Activated CD8-positive, alpha-beta T cell treated with anti-CD3 and anti-CD28 coated beads, Interleukin-2, amount 10 ng/mL, durations not matched to agents 7 days and 5 days (primary cell): ENCODE results near the gene PXMP4. TPM values are rescaled to one million over a fixed set of nuclear protein-coding genes. Genes with fewer than 3 reads are reported as not detected.
A peak's percentile ranks its signal among the peaks of the same experiment; 100 is the strongest.

Experiments
- ATAC-seq: fragments of 150-1000 bp; cut with Tn5 transposase; one replicate; pipeline ENCODE4 v1.10.0; 2021; ENCODE audit warnings: moderate library complexity
- CTCF ChIA-PET: fragments of 350-600 bp; sonication (Branson Sonifier 250); formaldehyde crosslinking; loops from one replicate; lab custom pipeline; 2021; ENCODE audit warnings: antibody characterized with exemption; lab: Charles Lee
- POLR2A ChIA-PET: fragments of 350-600 bp; sonication (Branson Sonifier 250); formaldehyde crosslinking; loops from one replicate; lab custom pipeline; 2021; ENCODE audit warnings: antibody characterized with exemption; lab: Charles Lee
- DNase-seq: peaks from one replicate; pipeline ENCODE4 v3.0.0-alpha.2; 2020
- H3K27ac Mint-ChIP-seq: one replicate; pipeline ENCODE4 v1.8.0; 2021; ENCODE audit warnings: mild to moderate bottlenecking, mixed read lengths
- H3K27me3 Mint-ChIP-seq: one replicate; pipeline ENCODE4 v1.8.0; 2021; ENCODE audit warnings: low read depth, mixed read lengths
- H3K36me3 Mint-ChIP-seq: one replicate; pipeline ENCODE4 v1.8.0; 2021; ENCODE audit warnings: low read depth, mixed read lengths
- H3K4me1 Mint-ChIP-seq: one replicate; pipeline ENCODE4 v1.8.0; 2021; ENCODE audit warnings: low read depth, mixed read lengths
- H3K4me3 Mint-ChIP-seq: one replicate; pipeline ENCODE4 v1.8.0; 2021; ENCODE audit warnings: mild to moderate bottlenecking, mixed read lengths
- H3K9me3 Mint-ChIP-seq: one replicate; pipeline ENCODE4 v1.8.0; 2022; ENCODE audit warnings: mixed read lengths; ENCODE audit not compliant: insufficient read depth
- total RNA-seq, 2 experiments: library from RNA; stranded (reverse); gene quantifications; one replicate each; pipeline ENCODE4 v1.2.3, GENCODE V29; 2021

The PXMP4 gene
- total RNA-seq, 2 experiments from 2014 or later, result 17.1 to 17.7 TPM

DNA sequence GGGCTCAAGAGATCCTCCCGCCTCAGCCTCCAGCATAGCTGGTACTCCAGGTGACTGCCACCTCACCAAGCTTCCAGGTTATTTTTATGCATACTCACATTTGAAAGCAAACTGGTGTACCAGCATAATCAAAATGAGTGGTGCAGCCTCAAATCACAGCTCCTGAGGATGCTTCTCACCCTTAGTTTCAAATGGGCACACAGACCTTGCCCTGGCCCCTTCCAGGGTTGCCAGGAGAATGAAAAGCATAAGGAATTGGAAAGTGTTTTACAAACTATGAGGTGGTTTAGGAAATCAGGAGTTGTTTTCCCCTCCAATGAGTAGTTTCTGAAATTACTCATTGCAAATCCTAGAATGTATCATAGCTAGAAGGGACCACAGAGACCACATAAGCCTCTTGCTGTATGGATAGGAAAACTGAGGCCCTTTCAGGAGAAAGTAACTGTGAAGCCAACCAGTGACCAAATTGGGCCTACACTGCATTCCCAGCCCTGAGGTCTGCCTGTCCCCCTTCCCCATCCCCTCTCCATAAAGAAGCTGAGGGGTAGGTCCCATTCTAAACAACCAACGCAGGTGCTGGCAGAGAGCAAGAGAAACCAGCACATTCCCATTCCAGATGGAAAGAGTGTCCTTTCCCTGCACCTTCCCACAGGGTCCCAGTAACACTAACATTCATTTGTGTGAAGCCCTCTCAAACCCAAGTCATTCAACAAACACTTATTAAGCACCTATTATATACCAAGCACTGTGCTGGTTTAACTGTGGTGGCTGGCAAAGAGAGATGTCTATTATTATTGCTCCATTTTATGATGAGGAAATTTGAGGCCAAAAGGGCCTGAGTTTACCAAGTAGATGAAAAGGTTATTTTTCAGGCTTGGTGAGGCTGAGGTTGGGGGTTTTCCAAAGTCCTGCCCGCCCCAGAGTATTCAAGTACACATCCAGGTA lies 31.8 kb downstream of the PXMP4 start:
- DNase-seq, result no peak
- POLR2A ChIA-PET, result interaction anchor here (0.7 to 10.7 kb wide), 10 partner anchors 9 to 424 kb away, joined by 3 to 148 read pairs (median 6); partner anchors contain the start of genes ACTL10, C20orf144, EIF2S2 and PXMP4
- H3K4me3 Mint-ChIP-seq, result no peak overlapping the region

DNA sequence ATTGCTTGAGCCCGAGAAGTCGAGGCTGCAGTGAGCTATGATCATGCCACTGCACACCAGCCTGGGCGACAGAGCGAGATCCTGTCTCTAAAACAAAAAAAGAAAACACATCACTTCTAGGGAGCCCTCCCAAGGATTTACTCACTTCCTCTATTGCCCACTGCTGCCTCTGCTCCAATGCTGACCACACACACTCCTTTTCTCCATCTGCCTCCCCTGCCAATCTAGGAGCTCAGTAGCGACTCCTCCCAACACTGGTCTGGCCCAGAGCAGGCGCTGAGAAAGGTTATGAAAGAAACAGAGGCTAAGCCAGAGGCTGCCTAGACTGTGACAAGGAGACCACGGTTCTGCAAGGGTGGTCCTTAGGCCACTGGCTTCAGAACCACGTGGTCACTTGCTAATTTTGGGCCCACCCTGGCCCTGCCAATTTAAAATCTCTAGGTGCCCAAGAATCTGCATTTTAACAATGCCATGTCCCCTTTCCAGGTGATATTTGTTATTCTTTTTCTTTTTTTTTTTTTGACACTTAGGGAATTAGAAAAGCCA lies 32.7 kb downstream of the PXMP4 start:
- POLR2A ChIA-PET, result interaction anchor here (0.6 to 10.7 kb wide), 8 partner anchors 20 to 425 kb away, joined by 3 to 148 read pairs (median 4); partner anchors contain the start of genes ACTL10, C20orf144, CBFA2T2 and EIF2S2
- peak overlapping the region; percentile 64 for H3K27ac Mint-ChIP-seq
- ATAC-seq (no peak), DNase-seq (no peak)
- no peak overlapping the region for H3K4me3 Mint-ChIP-seq
- peaks cover 21% of the 10 kb centered on the region for H3K36me3 Mint-ChIP-seq
- H3K4me1 Mint-ChIP-seq, result peaks cover 84% of the 10 kb centered on the region
- H3K27me3 Mint-ChIP-seq, result no peaks in the 10 kb centered on the region
- H3K9me3 Mint-ChIP-seq, result no peaks in the 10 kb centered on the region
- CTCF ChIA-PET, result interaction anchor here (0.8 to 2.4 kb wide), 5 partner anchors 10 to 32 kb away, joined by 3 to 12 read pairs (median 9); partner anchors contain the start of gene PXMP4

More for the DNA sequence above, 31.8 kb downstream of the PXMP4 start:
- Mint-ChIP-seq H3K9me3 (no peaks in the 10 kb centered on the region), H3K27ac (peak overlapping the region; percentile 96), H3K4me1 (peaks cover 76% of the 10 kb centered on the region), H3K36me3 (peaks cover 13% of the 10 kb centered on the region), H3K27me3 (no peaks in the 10 kb centered on the region)
- no peak for ATAC-seq
- CTCF ChIA-PET, result interaction anchor here (1.1 to 3.1 kb wide), 6 partner anchors 9 to 123 kb away, joined by 3 to 12 read pairs (median 10); partner anchors contain the start of genes CHMP4B and PXMP4

DNA sequence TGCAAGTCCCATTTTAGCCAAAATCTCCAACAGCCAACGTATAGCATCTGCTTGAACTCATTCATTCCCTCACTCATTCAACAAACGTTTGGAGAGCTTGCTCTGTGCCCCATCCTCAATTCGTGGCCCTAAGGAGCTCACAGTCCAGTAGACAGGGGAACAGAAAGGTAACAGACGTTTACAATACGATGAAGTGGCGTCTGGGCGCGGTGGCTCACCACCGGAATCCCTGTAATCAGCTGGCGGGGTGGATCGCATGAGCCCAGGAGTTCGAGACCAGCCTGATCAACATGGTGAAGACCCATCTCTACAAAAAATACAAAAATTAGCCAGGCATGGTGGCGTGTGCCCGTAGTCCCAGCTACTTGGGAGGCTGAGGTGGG lies 33.1 kb downstream of the PXMP4 start:
- H3K27me3 Mint-ChIP-seq, result no peaks in the 10 kb centered on the region
- peaks cover 26% of the 10 kb centered on the region for H3K36me3 Mint-ChIP-seq
- ChIA-PET POLR2A (interaction anchor here (0.6 to 10.7 kb wide), 7 partner anchors 20 to 425 kb away, joined by 3 to 148 read pairs (median 5); partner anchors contain the start of genes ACTL10, C20orf144, CBFA2T2 and EIF2S2), CTCF (interaction anchor here (0.8 to 2.4 kb wide), 5 partner anchors 11 to 33 kb away, joined by 3 to 12 read pairs (median 9); partner anchors contain the start of gene PXMP4)
- H3K9me3 Mint-ChIP-seq, result no peaks in the 10 kb centered on the region
- no peak for ATAC-seq
- peak overlapping the region; percentile 84 for H3K27ac Mint-ChIP-seq
- no peak for DNase-seq
- H3K4me1 Mint-ChIP-seq, result peaks cover 86% of the 10 kb centered on the region
- peak overlapping the region; percentile 66 for H3K4me3 Mint-ChIP-seq

DNA sequence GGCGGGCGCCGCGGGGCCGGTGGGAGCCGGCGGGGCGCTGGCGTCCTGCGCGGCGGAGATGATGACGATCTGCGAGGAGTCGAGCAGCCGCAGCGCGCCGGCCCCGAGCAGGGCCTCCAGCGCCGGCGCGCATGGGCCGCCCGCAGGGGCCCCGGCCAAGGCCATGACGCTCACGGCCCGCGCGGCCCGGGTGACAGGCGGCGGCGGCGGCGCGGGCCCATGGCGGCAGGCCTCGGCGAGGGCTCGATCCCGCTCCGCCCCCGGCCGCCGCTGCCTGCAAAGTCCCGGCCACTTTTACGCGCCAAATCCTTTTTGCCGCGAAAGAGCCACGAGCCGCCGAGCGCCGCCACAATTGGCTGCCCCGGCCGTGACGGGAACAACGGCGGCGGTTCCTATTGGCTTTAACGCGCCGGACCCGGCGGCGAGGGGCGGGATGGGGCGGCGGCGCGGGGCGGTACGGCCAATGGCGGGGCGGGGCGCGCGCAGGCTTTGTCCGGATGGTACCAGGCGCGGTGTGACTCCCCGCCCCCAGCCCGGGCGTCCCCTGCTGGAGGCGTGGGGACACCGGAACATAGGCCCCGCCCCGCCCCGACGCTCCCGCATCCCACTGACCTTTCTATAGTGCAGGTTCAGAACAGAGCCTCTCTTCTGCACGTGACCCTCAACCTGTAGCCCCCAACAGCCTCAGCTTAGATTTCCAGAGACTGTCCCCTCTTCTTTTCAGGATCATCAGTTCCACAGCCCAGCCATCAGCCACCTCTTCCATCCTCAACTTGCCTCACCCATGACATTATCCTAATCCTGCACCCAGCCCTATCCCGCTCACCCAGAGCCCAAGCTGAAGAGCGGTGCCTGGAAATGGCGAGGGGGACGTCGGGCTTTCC lies 33.8 kb downstream of the PXMP4 start, which contains the start of gene E2F1:
E2F1 (minus strand) TSS at position 286 of the 884 bp plus-strand sequence; CDS start at position 165, 121 bp downstream.
- ChIA-PET POLR2A (interaction anchor here (0.9 to 10.7 kb wide), 6 partner anchors 12 to 426 kb away, joined by 3 to 148 read pairs (median 9); partner anchors contain the start of genes ACTL10, C20orf144, CBFA2T2 and EIF2S2), CTCF (interaction anchor here (0.8 to 8.7 kb wide), 7 partner anchors 11 to 46 kb away, joined by 3 to 126 read pairs (median 9); partner anchors contain the start of genes ACTL10, C20orf144, PXMP4 and ZNF341)

DNA sequence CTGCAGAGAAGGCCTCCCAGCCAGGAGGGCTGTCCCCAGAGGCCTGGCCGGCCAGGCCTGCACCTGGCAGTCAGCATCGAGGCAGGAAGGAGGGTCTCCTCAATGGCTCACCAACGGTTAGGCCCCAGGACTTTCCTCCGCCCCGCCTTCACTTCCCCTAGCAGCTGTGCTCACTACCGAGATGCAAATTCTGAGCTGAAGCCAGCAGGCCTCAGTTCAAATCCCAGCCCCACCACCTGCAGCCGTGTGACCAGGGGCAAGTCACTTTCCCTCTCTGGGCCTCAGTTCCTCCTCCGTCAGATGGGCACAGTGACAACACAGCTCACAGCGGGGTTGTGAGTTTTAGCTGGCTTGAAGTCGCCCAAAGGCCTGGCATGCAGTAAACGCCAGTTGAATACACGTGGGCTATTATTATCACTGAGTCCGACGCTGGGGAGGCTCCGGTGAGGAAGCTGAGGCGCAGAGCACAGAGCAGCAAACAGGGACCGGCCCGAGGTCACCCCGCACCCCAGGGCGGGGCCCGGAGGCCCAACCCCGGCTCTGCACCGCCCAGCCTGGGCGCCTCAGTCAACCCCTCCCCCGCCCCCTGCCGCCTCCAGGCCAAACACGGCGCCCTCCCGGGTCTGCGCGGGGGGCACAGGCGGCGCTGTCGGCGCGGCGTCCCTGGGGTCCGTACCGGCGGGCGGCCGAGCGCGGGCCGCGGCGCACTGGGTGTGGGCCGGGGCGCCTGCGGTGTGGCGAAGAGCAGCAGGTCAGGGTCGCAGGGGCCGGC lies 34.6 kb downstream of the PXMP4 start:
- DNase-seq (peak; percentile 78), ATAC-seq (peak; percentile 56)
- Mint-ChIP-seq H3K36me3 (peaks cover 38% of the 10 kb centered on the region), H3K9me3 (no peaks in the 10 kb centered on the region), H3K4me3 (peak overlapping the region; percentile 94), H3K27me3 (no peaks in the 10 kb centered on the region), H3K27ac (peak overlapping the region; percentile 93), H3K4me1 (peaks cover 89% of the 10 kb centered on the region)
- ChIA-PET POLR2A (interaction anchor here (0.6 to 10.7 kb wide), 6 partner anchors 11 to 113 kb away, joined by 3 to 148 read pairs (median 9); partner anchors contain the start of genes ACTL10, C20orf144, NECAB3 and PXMP4), CTCF (interaction anchor here (1.0 to 8.7 kb wide), 3 partner anchors 18 to 46 kb away, joined by 3 to 126 read pairs (median 5); partner anchors contain the start of genes ACTL10, C20orf144, PXMP4 and ZNF341)

More for the DNA sequence above, 33.8 kb downstream of the PXMP4 start, which contains the start of gene E2F1:
- Mint-ChIP-seq H3K27me3 (no peaks in the 10 kb centered on the region), H3K27ac (peak within 1 kb of the TSS; percentile 93), H3K36me3 (peaks cover 30% of the 10 kb centered on the region), H3K4me3 (peak within 1 kb of the TSS; percentile 94), H3K9me3 (no peaks in the 10 kb centered on the region), H3K4me1 (peaks cover 89% of the 10 kb centered on the region)
- DNase-seq (peak; percentile 97), ATAC-seq (peak; percentile 91)

DNA sequence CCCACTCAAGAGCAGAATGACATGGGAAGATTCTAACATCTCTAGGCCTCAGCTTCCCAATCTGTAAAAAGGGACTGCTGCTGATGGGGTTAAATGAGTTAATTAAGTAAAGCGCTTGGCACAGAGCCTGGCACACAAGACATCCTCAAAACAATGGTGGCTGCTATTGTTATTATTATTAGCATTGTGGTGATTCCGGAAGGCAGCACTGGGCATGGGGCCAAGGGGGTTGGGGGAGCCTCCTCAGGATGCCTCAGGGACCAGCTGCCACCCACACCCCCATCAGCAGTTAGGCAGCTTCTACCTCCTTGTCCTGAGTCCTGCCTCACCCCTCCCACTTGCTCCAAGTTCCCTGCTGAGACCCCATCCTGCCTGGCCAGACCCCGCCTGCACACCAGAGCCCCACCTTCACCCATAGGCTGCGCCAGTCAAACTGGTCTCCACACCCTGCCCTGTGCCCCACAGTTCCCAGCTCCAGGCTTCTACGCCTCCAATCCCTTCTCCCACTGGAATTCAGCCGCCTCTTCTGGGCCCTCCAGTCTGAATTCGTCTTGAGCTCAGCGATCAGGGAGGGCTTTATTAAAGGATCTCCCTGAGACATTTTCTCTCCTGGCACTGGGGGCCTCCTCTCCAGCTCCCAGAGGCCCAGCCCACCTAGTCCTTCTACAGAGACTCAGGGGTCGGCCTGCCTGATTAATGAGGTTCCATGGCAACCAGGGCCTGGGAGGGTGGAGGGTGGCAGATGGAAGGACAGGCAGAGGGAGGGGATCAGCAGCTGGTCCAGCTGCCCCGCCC lies 35.4 kb downstream of the PXMP4 start:
- ATAC-seq (no peak), DNase-seq (no peak)
- Mint-ChIP-seq H3K27me3 (no peaks in the 10 kb centered on the region), H3K36me3 (peaks cover 40% of the 10 kb centered on the region), H3K4me1 (peaks cover 89% of the 10 kb centered on the region), H3K9me3 (no peaks in the 10 kb centered on the region), H3K4me3 (peak overlapping the region; percentile 94), H3K27ac (peak overlapping the region; percentile 93)
- POLR2A ChIA-PET, result interaction anchor here (1.1 to 10.7 kb wide), 5 partner anchors 10 to 47 kb away, joined by 3 to 148 read pairs (median 13); partner anchors contain the start of genes ACTL10, C20orf144, NECAB3 and PXMP4
- CTCF ChIA-PET, result interaction anchor here (1.0 to 8.7 kb wide), 3 partner anchors 18 to 47 kb away, joined by 3 to 126 read pairs (median 5); partner anchors contain the start of genes ACTL10, C20orf144, PXMP4 and ZNF341

DNA sequence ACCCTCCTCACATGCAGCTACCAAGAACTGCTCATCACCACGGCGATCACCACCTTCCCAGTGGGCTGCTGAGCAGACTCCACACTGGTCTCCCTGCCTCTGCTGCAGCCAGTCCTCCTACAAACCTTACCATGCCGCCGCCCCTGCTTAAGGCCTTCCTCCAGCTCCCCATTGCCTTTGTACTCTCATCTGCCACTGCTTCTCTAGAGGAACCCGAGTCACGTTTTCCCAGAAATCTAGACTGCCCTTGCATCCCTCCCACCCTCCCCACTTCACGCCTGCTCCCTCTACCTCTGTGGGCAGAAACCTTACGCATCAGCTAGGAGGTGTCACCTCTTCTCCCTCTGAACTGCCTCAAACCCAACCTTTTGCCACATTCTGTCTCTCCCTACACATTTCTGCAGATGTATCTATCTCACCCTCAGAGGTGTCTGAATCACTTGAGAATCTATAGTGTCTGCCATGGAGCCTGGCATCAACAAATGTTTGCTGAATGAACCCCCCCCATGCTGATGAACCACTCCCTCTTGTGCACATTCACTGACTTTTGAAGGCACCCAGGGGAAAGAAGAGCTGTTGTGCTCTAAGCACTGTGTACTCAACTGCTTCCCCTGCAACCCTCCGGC lies 38.3 kb downstream of the PXMP4 start:
- ATAC-seq (no peak), DNase-seq (no peak)
- peaks cover 77% of the 10 kb centered on the region for H3K4me1 Mint-ChIP-seq
- CTCF ChIA-PET, result interaction anchor here (8.7 kb wide), 1 partner anchor 15 kb away, joined by 126 read pairs; the partner anchor contains the start of genes ACTL10 and C20orf144
- POLR2A ChIA-PET, result interaction anchor here (1.1 to 10.7 kb wide), 5 partner anchors 8 to 431 kb away, joined by 3 to 148 read pairs (median 3); partner anchors contain the start of genes ACTL10, C20orf144 and ZNF341
- H3K27me3 Mint-ChIP-seq, result no peaks in the 10 kb centered on the region
- H3K27ac Mint-ChIP-seq, result peak overlapping the region; percentile 83
- no peaks in the 10 kb centered on the region for H3K9me3 Mint-ChIP-seq
- H3K36me3 Mint-ChIP-seq, result peaks cover 66% of the 10 kb centered on the region
- H3K4me3 Mint-ChIP-seq, result peak overlapping the region; percentile 2

DNA sequence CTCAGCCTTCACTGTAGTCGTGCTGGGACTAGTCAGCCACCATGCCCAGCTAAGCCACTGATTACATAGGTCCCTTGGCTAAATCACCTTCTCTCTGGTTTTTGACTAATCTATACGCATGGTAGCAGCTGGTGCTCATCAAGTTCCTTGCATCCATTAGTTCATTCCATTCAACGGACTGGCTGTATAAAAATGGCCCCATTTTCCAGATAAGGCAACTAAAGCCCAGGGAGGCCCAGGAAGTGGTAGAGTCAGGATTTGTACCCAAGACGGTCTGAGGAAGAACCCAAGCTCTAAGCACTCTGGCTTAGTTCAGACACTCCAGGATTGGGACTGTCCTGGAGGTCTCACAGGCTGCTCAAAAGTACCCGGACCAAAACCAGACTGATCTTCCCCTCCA lies 38.8 kb downstream of the PXMP4 start:
- Mint-ChIP-seq H3K36me3 (peaks cover 70% of the 10 kb centered on the region), H3K4me1 (peaks cover 76% of the 10 kb centered on the region), H3K9me3 (no peaks in the 10 kb centered on the region), H3K27ac (peak overlapping the region; percentile 83), H3K4me3 (peak overlapping the region; percentile 2), H3K27me3 (no peaks in the 10 kb centered on the region)
- ATAC-seq, result no peak
- ChIA-PET POLR2A (interaction anchor here (1.1 to 10.7 kb wide), 6 partner anchors 8 to 431 kb away, joined by 3 to 148 read pairs (median 3); partner anchors contain the start of genes ACTL10, C20orf144, EIF2S2 and ZNF341), CTCF (interaction anchor here (8.7 kb wide), 1 partner anchor 14 kb away, joined by 126 read pairs; the partner anchor contains the start of genes ACTL10 and C20orf144)
- DNase-seq, result no peak
